Ishikawa (cell line): ENCODE measurements around the gene MGAT3.

ENCODE experiments used
- CEBPB ChIP-seq: IDR thresholded peaks from 2 replicates; pipeline ENCODE4 v1.6.1; 2012
- EP300 ChIP-seq: IDR thresholded peaks from 2 replicates; pipeline ENCODE4 v1.6.1; 2012; ENCODE audit warnings: borderline replicate concordance
- RAD21 ChIP-seq: IDR thresholded peaks from 2 replicates; pipeline ENCODE4 v1.6.1; 2012; ENCODE audit warnings: low read depth
- TAF1 ChIP-seq: IDR thresholded peaks from 2 replicates; pipeline ENCODE4 v1.6.1; 2012; ENCODE audit warnings: low read depth, mild to moderate bottlenecking
- TCF12 ChIP-seq: IDR thresholded peaks from 2 replicates; pipeline ENCODE4 v1.6.1; 2012; ENCODE audit warnings: low read depth
- TF ChIP-seq, protein P1 (sequence below): IDR thresholded peaks from 2 replicates; pipeline ENCODE4 v1.6.1; 2012; ENCODE audit warnings: low read depth, mild to moderate bottlenecking
- TF ChIP-seq, protein P2 (sequence below): IDR thresholded peaks from 2 replicates; pipeline ENCODE4 v1.6.1; 2012

- TF ChIP-seq TAF1, result no peak
- TF ChIP-seq, protein P1, sequence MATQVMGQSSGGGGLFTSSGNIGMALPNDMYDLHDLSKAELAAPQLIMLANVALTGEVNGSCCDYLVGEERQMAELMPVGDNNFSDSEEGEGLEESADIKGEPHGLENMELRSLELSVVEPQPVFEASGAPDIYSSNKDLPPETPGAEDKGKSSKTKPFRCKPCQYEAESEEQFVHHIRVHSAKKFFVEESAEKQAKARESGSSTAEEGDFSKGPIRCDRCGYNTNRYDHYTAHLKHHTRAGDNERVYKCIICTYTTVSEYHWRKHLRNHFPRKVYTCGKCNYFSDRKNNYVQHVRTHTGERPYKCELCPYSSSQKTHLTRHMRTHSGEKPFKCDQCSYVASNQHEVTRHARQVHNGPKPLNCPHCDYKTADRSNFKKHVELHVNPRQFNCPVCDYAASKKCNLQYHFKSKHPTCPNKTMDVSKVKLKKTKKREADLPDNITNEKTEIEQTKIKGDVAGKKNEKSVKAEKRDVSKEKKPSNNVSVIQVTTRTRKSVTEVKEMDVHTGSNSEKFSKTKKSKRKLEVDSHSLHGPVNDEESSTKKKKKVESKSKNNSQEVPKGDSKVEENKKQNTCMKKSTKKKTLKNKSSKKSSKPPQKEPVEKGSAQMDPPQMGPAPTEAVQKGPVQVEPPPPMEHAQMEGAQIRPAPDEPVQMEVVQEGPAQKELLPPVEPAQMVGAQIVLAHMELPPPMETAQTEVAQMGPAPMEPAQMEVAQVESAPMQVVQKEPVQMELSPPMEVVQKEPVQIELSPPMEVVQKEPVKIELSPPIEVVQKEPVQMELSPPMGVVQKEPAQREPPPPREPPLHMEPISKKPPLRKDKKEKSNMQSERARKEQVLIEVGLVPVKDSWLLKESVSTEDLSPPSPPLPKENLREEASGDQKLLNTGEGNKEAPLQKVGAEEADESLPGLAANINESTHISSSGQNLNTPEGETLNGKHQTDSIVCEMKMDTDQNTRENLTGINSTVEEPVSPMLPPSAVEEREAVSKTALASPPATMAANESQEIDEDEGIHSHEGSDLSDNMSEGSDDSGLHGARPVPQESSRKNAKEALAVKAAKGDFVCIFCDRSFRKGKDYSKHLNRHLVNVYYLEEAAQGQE, result no peak
- no peak for TF ChIP-seq TCF12
- TF ChIP-seq EP300, result no peak
- TF ChIP-seq, protein P2, sequence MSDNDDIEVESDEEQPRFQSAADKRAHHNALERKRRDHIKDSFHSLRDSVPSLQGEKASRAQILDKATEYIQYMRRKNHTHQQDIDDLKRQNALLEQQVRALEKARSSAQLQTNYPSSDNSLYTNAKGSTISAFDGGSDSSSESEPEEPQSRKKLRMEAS, result no peak
- no peak for TF ChIP-seq CEBPB
- no peak for TF ChIP-seq RAD21
Measured at GRCh38 chr22:39417641-39418040, 39.2 kb upstream of the MGAT3 start.
